Tibial artery (tissue), 4 donors: Measurements from ENCODE around the gene PLBD2.

Experiments used
- DNase-seq, 2 donors: peaks; one replicate each; pipeline ENCODE4 v3.0.0-alpha.2; 2019
- H3K27ac ChIP-seq, 2 donors: fragments of 200-600 bp; sonication (generic) in 1 of 2; 1 replicate in 1 of 2; 2 replicates in 1 of 2; pipeline ENCODE4 v1.5.1; 2018 to 2019; ENCODE audit warnings: mild to moderate bottlenecking in 1 of 2
- H3K27me3 ChIP-seq, 2 donors: fragments of 200-600 bp; sonication (generic) in 1 of 2; one replicate each; pipeline versions ENCODE4 v1.5.1 to v1.6.0; 2016 to 2019
- H3K36me3 ChIP-seq, 3 donors: fragments of 200-600 bp; sonication (generic) in 2 of 3; one replicate each; pipeline ENCODE4 v1.5.1; 2016 to 2019; ENCODE audit warnings: mild to moderate bottlenecking in 2 of 3
- H3K4me1 ChIP-seq, 4 donors: fragments of 200-600 bp; sonication (generic) in 2 of 4; 1 replicate in 3 of 4; 2 replicates in 1 of 4; pipeline ENCODE4 v1.5.1; 2016 to 2019
- H3K4me3 ChIP-seq, 2 donors: fragments of 200-600 bp; sonication (generic) in 1 of 2; 1 replicate in 1 of 2; 2 replicates in 1 of 2; pipeline ENCODE4 v1.5.1; 2018 to 2019; ENCODE audit warnings: mild to moderate bottlenecking in 2 of 2
- H3K9me3 ChIP-seq, 3 donors: fragments of 200-600 bp; sonication (generic) in 1 of 3; one replicate each; pipeline ENCODE4 v1.5.1; 2016 to 2019
- intact Hi-C: fragments of 100-400 bp; cut with DNase I; formaldehyde crosslinking; loops from one replicate; pipeline ENCODE4 v1.15.0; 2023; ENCODE audit warnings: low total_unique reads
- TF ChIP-seq, protein P1 (sequence below), 2 experiments: fragments of 200-600 bp in 1 of 2; fragments of 450-650 bp in 1 of 2; IDR thresholded peaks; one replicate each; pipeline ENCODE4 v1.5.1; 2017 to 2019; ENCODE audit warnings: antibody characterized with exemption in 2 of 2, mild to moderate bottlenecking in 1 of 2, moderate library complexity in 1 of 2

Gene PLBD2

DNA sequence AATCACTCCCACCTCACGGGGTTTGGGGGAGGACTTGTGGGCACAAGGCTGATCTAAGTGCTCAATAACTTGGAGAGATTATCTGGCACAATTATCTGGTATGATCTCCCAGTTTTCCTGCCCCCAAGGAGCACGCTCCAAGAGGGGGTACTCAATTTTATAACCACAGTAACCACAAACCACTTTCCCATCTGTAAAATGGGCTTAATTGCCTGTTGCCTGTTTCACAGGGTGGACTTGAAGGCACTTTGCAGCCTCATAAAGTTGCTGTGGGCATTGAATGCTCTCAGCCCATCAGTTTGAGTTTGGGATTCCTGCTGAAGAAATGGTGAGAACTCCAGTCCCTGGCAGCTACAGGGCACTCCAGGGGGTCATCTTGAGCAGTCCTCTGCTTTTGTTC, 27.9 kb upstream of the PLBD2 start:
- TF ChIP-seq, protein P1, sequence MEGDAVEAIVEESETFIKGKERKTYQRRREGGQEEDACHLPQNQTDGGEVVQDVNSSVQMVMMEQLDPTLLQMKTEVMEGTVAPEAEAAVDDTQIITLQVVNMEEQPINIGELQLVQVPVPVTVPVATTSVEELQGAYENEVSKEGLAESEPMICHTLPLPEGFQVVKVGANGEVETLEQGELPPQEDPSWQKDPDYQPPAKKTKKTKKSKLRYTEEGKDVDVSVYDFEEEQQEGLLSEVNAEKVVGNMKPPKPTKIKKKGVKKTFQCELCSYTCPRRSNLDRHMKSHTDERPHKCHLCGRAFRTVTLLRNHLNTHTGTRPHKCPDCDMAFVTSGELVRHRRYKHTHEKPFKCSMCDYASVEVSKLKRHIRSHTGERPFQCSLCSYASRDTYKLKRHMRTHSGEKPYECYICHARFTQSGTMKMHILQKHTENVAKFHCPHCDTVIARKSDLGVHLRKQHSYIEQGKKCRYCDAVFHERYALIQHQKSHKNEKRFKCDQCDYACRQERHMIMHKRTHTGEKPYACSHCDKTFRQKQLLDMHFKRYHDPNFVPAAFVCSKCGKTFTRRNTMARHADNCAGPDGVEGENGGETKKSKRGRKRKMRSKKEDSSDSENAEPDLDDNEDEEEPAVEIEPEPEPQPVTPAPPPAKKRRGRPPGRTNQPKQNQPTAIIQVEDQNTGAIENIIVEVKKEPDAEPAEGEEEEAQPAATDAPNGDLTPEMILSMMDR (IDR thresholded peaks at IDR 0.05), result no peak
- H3K4me3 ChIP-seq, result no peak overlapping the region
- H3K27ac ChIP-seq, result no peak overlapping the region
- H3K36me3 ChIP-seq, result peaks cover 0 to 50% (median 26%) of the 10 kb centered on the region in 3 donors
- peaks cover 0 to 42% (median 33%) of the 10 kb centered on the region in 4 donors for H3K4me1 ChIP-seq
- DNase-seq, result no peak
- intact Hi-C loops, result loop anchor here (10.0 kb wide), 1 partner anchor 136 kb away; no protein-coding TSS in a partner anchor
- H3K9me3 ChIP-seq, result no peaks in the 10 kb centered on the region
- H3K27me3 ChIP-seq, result no peaks in the 10 kb centered on the region

DNA sequence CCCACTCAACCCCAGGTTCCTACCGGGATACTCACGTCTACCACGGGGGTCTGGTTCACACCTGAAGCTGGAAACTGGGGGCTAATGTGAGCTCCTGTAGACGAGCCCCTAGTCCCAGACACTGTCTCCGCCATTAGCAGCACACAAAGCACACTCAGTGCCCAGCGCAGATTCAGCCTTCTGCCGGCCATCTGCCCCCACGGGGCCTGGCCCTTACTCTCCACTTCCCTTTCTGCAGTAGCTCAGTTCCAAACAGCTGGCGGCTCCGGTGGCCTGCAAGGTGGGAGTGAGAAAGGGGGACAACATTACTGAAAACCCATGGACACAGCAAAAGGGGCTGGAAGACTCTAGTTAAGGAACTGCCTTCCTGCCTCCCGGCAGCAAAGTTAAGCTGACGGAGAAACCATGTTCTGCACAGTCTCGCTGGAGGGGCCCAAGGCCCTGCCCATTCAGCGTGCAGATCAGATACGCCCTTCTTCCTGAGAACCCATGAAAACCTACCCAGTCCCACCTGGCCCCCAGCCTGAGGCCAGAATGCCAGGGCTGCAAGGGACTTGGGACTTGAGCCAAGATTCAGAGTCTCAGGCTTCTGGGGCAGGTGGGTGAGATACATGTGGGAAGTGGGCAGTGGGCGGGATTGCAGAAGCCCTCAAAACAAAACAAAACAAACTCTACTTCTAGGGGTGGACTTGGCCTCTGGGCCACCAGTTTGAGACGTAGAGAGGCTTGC, 25.5 kb upstream of the PLBD2 start:
- H3K4me3 ChIP-seq, result peak overlapping the region; percentile 65 to 81
- H3K4me1 ChIP-seq, result peaks cover 0 to 28% (median 24%) of the 10 kb centered on the region in 4 donors
- TF ChIP-seq, protein P1 (IDR thresholded peaks at IDR 0.05), result no peak
- H3K27me3 ChIP-seq, result no peaks in the 10 kb centered on the region
- intact Hi-C loops, result loop anchor here (10.0 kb wide), 1 partner anchor 138 kb away; no protein-coding TSS in a partner anchor
- H3K9me3 ChIP-seq, result no peaks in the 10 kb centered on the region
- no peak for DNase-seq
- H3K36me3 ChIP-seq, result peaks cover 0 to 44% (median 26%) of the 10 kb centered on the region in 3 donors
- peak overlapping the region; percentile 74 to 77 for H3K27ac ChIP-seq

DNA sequence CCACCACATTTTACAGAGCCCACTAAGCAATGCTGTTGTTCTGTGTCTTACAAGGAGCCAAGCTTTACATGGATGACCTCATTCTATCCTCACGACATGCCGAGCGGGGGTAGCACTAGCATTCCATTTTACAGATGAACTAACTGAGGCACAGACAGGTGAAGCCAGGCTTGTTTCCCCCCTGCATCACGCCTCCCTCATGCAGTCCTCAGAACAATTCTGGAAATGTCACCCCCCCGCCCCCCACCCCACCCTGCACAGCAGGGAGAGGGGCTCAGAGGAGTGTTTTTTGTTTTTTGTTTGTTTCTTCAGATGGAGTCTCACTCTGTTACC, 25.0 kb upstream of the PLBD2 start:
- no peaks in the 10 kb centered on the region for H3K9me3 ChIP-seq
- peak overlapping the region; percentile 74 to 77 for H3K27ac ChIP-seq
- H3K36me3 ChIP-seq, result peaks cover 0 to 44% (median 26%) of the 10 kb centered on the region in 3 donors
- H3K27me3 ChIP-seq, result no peaks in the 10 kb centered on the region
- intact Hi-C loops, result loop anchor here (10.0 kb wide), 1 partner anchor 139 kb away; no protein-coding TSS in a partner anchor
- no peak for DNase-seq
- H3K4me1 ChIP-seq, result peaks cover 0 to 28% (median 24%) of the 10 kb centered on the region in 4 donors
- peak overlapping the region; percentile 65 to 81 for H3K4me3 ChIP-seq
- TF ChIP-seq, protein P1 (IDR thresholded peaks at IDR 0.05), result no peak

DNA sequence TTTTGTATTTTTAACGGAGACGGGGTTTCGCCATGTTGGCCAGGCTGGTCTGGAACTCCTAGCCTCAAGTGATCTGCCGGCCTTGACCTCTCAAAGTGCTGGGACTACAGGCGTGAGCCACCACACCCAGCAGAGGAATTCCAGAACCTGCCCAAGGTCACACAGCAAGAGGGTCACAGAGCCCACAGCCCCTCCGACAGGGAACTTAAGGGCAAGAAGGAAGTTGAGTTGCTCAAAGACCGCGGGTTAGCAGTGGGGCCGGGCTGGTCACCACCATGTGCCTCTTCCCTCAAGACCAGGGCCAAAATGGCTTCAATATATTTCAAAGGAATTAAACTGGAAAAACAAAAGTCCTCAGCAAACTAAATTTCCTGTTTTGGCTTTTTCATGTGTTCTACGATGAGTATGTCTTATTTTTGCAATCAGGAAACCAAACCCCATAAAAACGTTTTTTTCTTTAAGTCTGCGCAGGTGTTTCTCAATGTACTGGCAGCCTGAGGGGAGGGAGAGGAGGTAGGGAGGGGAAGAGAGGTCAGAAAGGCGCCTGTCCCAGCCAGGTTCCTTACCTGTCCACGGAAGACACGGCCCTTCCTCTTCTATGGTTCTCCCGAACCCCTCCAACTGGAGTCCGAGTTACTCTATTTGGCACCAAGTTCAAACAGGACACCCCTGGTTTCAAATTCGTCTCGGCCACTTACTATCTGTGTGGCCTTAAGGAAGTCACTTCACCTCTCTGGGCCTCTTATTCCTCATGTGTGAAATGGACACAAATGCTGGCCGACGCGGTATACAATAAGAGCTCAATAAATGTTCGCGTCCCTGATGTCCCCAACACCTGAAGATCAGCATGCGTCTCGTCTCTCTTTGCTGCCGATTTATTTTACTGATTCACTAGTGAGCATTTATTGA, 24.3 kb upstream of the PLBD2 start:
- peak in 1 of 2 donors; percentile 33 for DNase-seq
- Histone ChIP-seq H3K36me3 (peaks cover 0 to 37% (median 26%) of the 10 kb centered on the region in 3 donors), H3K9me3 (no peaks in the 10 kb centered on the region), H3K4me1 (peaks cover 0 to 28% (median 23%) of the 10 kb centered on the region in 4 donors), H3K4me3 (peak overlapping the region; percentile 65 to 81), H3K27ac (peak overlapping the region; percentile 74 to 77), H3K27me3 (no peaks in the 10 kb centered on the region)
- intact Hi-C loops, result loop anchor here (10.0 kb wide), 1 partner anchor 139 kb away; no protein-coding TSS in a partner anchor
- TF ChIP-seq, protein P1 (IDR thresholded peaks at IDR 0.05), result no peak

DNA sequence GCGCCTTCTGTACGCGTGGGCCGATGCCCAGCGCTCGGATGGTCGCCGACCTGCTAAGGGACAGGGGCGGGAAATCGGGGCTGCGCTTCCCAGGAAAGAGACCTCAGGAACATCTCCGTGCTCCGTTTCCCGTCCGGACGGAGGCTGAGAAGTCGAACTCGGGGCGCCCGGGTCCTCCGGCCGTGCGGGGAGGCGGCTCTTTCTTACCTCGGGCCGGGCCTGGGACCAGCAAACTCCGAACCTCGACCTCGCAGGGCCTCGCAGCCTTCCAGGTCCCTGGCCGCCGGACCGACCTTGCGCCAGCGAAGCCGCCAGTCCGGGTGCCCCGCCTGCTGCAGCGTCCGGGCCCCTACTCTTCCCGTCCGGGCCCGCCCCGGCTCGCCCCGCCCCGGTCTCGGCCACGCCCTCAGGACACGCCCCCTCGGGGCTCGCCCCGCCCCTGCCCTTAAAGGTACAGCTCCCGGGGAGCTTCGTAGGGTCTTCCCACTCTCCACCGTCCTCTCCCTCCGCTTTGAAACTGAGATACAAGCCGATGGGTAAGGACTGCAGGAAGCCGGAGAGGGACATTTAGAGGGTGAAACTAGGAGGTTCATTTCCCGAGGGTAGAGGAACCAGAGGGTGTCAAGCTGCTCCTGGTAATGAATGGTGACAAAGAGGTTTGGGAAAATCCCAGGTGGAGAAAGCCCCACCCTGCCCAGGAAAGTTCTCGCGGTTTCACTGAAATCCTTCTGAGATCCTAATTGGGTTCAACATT, 23.4 kb upstream of the PLBD2 start, which contains the start of gene SLC8B1:
Gene SLC8B1 (minus strand): TSS at position 324 of the 754 bp plus-strand sequence. CDS start 2,231 bp downstream, outside the sequence.
- peak within 1 kb of the TSS; percentile 65 to 81 for H3K4me3 ChIP-seq
- H3K27me3 ChIP-seq, result no peaks in the 10 kb centered on the region
- peak within 1 kb of the TSS; percentile 74 to 77 for H3K27ac ChIP-seq
- intact Hi-C loops, result loop anchor here (10.0 kb wide), 1 partner anchor 140 kb away; no protein-coding TSS in a partner anchor
- H3K9me3 ChIP-seq, result no peaks in the 10 kb centered on the region
- H3K4me1 ChIP-seq, result peaks cover 0 to 28% (median 23%) of the 10 kb centered on the region in 4 donors
- DNase-seq, result peak; percentile 85 to 93
- peaks cover 0 to 28% (median 23%) of the 10 kb centered on the region in 3 donors for H3K36me3 ChIP-seq
- TF ChIP-seq, protein P1 (IDR thresholded peaks at IDR 0.05), result no peak
